Endothelial cell (in vitro differentiated cells): ENCODE results near the gene KCNH6. TPM values are rescaled to one million over a fixed set of nuclear protein-coding genes. Genes with fewer than 3 reads are reported as not detected.
A peak's percentile ranks its signal among the peaks of the same experiment; 100 is the strongest.

Source experiments
- DNase-seq: peaks from one replicate; pipeline ENCODE4 v3.0.0; 2021; ENCODE audit warnings: low spot score
- H3K27ac Mint-ChIP-seq: one replicate; pipeline ENCODE4 v1.8.0; 2021; ENCODE audit warnings: mixed read lengths, inconsistent platforms; ENCODE audit not compliant: unreplicated experiment
- H3K27me3 Mint-ChIP-seq: one replicate; pipeline ENCODE4 v1.8.0; 2021; ENCODE audit warnings: mild to moderate bottlenecking, moderate library complexity, mixed read lengths, inconsistent platforms; ENCODE audit not compliant: unreplicated experiment
- H3K36me3 Mint-ChIP-seq: one replicate; pipeline ENCODE4 v1.8.0; 2021; ENCODE audit warnings: mild to moderate bottlenecking, low read depth, mixed read lengths, inconsistent platforms; ENCODE audit not compliant: unreplicated experiment
- H3K4me1 Mint-ChIP-seq: one replicate; pipeline ENCODE4 v1.8.0; 2021; ENCODE audit warnings: mild to moderate bottlenecking, mixed read lengths, inconsistent platforms; ENCODE audit not compliant: unreplicated experiment
- H3K4me3 Mint-ChIP-seq: one replicate; pipeline ENCODE4 v1.8.0; 2021; ENCODE audit warnings: mild to moderate bottlenecking, mixed read lengths, inconsistent platforms; ENCODE audit not compliant: unreplicated experiment
- H3K9me3 Mint-ChIP-seq: one replicate; pipeline ENCODE4 v1.8.0; 2021; ENCODE audit warnings: mixed read lengths, inconsistent platforms; ENCODE audit not compliant: unreplicated experiment
- CTCF ChIP-seq: fragments of 200-600 bp; sonication (generic); IDR thresholded peaks from one replicate; pipeline ENCODE4 v1.5.0; 2021; ENCODE audit warnings: antibody characterized with exemption; ENCODE audit not compliant: unreplicated experiment
- long read RNA-seq: library from polyadenylated mRNA; unstranded; transcript quantifications from one replicate; pipeline ENCODE4 v2.0.0, GENCODE V29; 2020; ENCODE audit not compliant: unreplicated experiment
- total RNA-seq: library from RNA; stranded (reverse); fragmentation: NEBNext Ultra II Directional; extraction: Animal tissue kit (Norgen Biotek cat#: 25700); gene quantifications from one replicate; pipeline ENCODE4 v1.2.1, GENCODE V29; 2021; ENCODE audit not compliant: unreplicated experiment

The KCNH6 gene
- 18.6 TPM for total RNA-seq
- long read RNA-seq, partial matches to known transcripts: 3 of 15 reads
- long read RNA-seq, other reads (novel, unspliced or antisense): 8 of 15 reads

- Mint-ChIP-seq H3K4me3 (peak within 1 kb of the TSS; percentile 79), H3K27me3 (peaks cover 11% of the 10 kb centered on the region), H3K27ac (peak within 1 kb of the TSS; percentile 62), H3K36me3 (no peaks in the 10 kb centered on the region), H3K9me3 (no peaks in the 10 kb centered on the region), H3K4me1 (peaks cover 22% of the 10 kb centered on the region)
- TF ChIP-seq CTCF: no peak
- DNase-seq: no peak
These were observed at the start of gene KCNH6 for GRCh38 chr17:63523253-63523855. Gene KCNH6 (plus strand): TSS chr17:63523358. CDS start chr17:63523414, 56 bp downstream.

GRCh38 chr17:63474174-63474573 is 49.0 kb upstream of the KCNH6 start:
- Mint-ChIP-seq H3K4me3 (no peak overlapping the region), H3K4me1 (peaks cover 34% of the 10 kb centered on the region), H3K27ac (no peak overlapping the region), H3K36me3 (no peaks in the 10 kb centered on the region), H3K27me3 (peaks cover 7% of the 10 kb centered on the region), H3K9me3 (no peaks in the 10 kb centered on the region)
- DNase-seq: no peak
- no peak for TF ChIP-seq CTCF

GRCh38 chr17:63474586-63475460 is 48.3 kb upstream of the KCNH6 start:
- Mint-ChIP-seq H3K36me3 (no peaks in the 10 kb centered on the region), H3K27me3 (peaks cover 8% of the 10 kb centered on the region), H3K4me1 (peaks cover 35% of the 10 kb centered on the region), H3K9me3 (no peaks in the 10 kb centered on the region), H3K4me3 (no peak overlapping the region), H3K27ac (no peak overlapping the region)
- no peak for DNase-seq
- TF ChIP-seq CTCF: no peak

GRCh38 chr17:63475491-63476412 is 47.4 kb upstream of the KCNH6 start:
- no peaks in the 10 kb centered on the region for H3K9me3 Mint-ChIP-seq
- H3K27me3 Mint-ChIP-seq: peaks cover 8% of the 10 kb centered on the region
- peaks cover 35% of the 10 kb centered on the region for H3K4me1 Mint-ChIP-seq
- H3K27ac Mint-ChIP-seq: no peak overlapping the region
- no peak for TF ChIP-seq CTCF
- peak overlapping the region; percentile 89 for H3K4me3 Mint-ChIP-seq
- no peak for DNase-seq
- no peaks in the 10 kb centered on the region for H3K36me3 Mint-ChIP-seq
